Regular cardiac myocyte (primary cell): ENCODE measurements around the gene MXRA8. TPM values are rescaled to one million over a fixed set of nuclear protein-coding genes. Genes with fewer than 3 reads are reported as not detected.

ENCODE experiments used
- total RNA-seq: library from RNA; depleted of rRNA; stranded (reverse); fragments of >200 nt; gene quantifications from 2 replicates; pipeline ENCODE4 v1.2.3, GENCODE V29; 2014

Gene MXRA8, protein sequence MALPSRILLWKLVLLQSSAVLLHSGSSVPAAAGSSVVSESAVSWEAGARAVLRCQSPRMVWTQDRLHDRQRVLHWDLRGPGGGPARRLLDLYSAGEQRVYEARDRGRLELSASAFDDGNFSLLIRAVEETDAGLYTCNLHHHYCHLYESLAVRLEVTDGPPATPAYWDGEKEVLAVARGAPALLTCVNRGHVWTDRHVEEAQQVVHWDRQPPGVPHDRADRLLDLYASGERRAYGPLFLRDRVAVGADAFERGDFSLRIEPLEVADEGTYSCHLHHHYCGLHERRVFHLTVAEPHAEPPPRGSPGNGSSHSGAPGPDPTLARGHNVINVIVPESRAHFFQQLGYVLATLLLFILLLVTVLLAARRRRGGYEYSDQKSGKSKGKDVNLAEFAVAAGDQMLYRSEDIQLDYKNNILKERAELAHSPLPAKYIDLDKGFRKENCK
- total RNA-seq: 121 and 141 TPM in 2 replicates

DNA sequence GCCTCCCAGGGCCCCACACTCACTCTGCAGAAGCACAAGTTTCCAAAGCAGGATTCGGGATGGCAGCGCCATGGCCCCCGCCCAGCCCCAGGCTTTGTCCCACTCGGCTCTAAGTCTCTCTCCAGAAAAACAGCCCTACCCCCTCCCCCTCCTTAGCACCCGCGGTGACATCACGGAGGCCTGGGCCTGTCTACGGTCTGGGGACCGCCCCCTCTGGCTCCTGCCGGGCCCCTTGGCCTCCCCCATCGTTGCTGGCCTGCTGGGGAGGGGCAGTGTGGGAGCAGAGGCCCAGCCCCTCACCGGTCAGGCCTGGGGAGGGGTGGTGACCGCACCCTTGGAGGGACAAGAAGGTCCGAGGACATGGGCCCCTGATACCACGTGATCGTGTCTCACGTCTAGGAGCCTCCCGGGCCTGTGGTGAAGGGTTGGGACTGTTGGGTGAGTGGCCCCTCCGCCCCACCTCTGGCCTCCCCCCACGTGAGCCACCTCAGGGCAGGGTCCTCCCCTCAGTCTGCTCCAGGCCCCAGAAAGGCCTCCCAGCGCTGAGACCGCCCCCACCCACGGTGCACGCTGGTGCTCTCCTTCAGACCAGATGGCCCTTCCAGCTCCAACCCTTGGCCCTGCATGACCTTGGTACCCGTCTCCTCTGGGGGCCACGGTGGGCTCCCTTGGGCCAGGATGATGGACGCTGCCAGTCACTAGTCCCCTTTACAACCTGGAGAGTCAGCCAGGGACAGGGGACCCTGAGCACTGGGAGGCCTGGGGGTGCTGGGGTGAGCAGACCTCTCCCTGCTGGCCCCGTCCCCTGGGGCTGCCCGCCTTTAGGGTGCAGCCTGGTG lies at the start of gene MXRA8:
MXRA8 (minus strand) TSS at position 123 of the 839 bp plus-strand sequence; CDS start at position 72, 51 bp downstream.

DNA sequence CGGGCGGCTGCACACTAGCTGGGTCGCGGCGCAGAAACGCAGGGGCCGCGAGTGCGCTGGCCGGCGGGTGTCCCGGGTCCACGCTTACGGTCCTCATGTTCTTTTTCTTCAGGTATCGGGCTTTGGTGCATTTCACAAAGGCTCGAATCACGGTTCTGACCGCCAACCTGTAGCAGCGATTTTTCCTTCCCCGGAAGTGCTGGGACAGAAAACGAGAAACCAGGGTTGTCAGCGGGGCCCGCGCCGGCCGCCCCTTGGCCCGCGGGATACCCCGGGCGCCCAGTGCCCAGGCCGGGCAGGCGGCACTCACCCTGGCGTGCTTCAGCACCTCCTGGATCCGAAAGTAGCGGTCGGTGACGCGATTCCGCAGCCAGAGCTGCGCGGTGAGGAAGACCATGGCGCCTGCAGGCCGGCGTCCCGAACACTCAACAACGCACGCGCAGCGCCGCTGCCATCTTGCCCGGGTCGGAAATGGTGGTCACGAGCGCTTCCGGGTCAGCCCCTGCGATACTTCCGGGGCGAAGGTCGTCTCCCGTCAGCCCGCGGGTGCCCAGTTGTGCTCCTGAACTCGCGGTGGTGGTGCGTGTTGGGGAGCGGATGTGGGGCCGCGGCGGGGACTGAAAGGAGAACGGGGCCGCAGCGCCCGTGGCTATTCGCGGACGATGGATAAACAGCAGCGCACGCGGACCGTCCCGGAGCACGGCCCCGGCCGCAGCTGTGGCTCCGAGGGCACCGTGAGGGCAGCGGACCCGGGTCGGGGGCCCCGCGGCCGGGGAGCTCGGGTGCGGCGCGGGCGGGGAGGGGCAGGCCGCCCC lies 48.7 kb upstream of the MXRA8 start, which contains the start of gene MRPL20:
MRPL20 (minus strand) TSS at position 473 of the 815 bp plus-strand sequence; CDS start at position 397, 76 bp downstream.

DNA sequence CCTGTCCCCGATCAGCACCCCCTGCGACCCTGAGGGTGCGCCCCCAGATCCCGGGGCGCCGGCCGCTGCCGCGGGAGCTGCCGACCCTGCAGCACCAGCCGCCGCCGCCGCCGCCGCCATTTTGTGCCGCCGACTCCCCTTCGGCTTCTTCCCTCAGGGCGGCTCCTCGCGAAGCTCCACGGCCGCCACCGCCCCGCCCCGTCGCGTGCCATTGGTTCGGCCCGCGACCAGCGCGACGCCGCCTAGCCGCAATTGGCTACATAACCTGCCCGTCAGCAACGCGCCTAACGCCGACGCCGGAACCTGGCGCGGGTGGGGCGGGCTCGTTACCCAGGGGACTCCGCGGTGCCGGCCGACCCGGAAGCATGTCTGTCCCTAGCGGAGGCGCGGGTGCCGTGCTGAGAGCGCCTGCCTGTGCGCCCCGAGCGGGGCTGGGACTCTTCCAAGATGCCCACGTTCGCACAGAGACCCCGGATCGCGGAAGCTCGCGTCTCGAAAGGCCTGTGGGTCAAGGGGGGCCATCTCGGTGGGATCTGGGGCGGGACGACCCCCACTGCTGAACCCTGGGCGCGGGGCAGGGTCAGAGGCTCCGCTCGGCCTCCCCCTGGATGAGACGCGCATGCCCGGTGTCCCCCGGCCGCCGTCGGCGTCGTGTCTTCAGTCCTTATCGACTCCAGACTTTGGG lies 41.0 kb upstream of the MXRA8 start, which contains the start of gene CCNL2:
CCNL2 (minus strand) TSS at position 149 of the 685 bp plus-strand sequence; CDS start at position 120, 29 bp downstream.

DNA sequence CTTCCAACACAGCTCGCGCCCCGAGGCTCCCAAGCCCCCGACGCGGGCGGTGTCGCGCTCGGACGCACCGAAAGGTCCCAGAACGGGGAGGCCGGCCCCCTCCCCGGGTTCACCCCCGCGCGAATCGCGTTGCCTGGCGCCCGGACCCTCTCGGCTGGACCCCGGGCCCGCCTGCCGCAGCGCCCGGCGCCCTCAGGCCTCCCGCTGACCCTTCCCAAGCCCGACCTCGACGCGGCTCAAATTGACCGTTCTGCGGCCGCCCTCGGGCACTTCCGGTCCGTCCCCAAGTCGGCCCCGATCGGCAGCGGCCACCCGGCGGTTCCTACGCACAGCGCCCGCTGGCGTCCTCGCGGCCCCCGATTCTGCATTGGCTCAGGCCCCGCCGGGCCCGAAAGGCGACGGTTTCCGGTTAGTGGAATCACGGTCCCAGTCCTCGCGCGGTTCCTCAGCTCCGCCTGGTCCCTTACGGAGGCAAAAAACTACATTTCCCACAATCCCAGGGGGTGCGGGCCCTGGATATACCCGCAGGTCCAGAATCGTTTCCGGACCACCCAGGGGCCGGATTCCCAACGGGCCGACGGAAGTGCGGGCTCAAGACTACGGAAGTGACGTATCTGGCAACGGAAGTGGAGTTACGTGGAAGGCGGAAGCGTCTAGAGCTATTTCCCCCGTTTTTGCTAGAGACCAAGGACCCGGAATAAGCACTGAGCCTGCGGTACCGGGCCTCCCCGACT lies 16.7 kb upstream of the MXRA8 start, which contains the start of gene AURKAIP1:
AURKAIP1 (minus strand) TSS at position 279 of the 734 bp plus-strand sequence. CDS start 451 bp downstream, outside the sequence.

DNA sequence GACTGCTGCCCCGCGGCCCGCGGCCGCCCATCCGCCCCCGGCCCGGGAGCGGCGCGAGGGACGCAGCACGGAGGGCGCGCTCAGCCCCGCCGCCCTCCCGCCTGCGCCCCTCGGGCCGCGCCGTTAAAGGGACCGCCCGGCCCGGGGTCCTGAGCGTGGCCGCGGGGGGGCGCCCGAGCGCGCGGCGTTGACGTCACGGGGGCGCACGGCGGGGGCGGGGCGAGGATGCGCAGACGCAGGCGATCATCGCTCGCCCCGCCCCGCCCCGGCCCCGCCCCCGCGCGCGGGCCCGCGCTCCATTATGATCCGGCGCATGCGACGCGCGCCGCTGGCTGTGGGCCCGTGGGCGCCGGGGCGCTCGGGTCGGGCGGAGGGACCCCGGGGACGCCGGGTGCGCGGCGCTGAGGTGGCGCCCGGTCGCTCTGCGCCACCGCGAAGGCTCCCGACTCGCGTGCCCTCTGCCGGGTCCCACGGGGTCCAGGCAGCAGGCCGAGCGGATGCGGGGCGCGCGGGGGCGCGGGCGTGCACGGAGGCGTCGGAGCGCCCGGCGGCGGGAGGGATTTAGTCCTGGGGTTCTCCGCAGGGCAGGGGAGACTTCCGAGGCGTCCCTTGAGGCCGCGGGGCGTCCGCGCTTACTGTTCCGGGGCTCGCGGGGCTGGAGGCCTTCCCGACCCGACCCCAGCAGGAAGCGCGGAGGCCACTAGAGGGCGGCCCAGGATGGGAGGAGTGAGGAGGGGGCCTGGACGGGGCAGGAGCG lies 8.9 kb downstream of the MXRA8 start, which contains the start of gene DVL1:
DVL1 (minus strand) TSS at position 163 of the 757 bp plus-strand sequence. CDS start 353 bp downstream, outside the sequence.

DNA sequence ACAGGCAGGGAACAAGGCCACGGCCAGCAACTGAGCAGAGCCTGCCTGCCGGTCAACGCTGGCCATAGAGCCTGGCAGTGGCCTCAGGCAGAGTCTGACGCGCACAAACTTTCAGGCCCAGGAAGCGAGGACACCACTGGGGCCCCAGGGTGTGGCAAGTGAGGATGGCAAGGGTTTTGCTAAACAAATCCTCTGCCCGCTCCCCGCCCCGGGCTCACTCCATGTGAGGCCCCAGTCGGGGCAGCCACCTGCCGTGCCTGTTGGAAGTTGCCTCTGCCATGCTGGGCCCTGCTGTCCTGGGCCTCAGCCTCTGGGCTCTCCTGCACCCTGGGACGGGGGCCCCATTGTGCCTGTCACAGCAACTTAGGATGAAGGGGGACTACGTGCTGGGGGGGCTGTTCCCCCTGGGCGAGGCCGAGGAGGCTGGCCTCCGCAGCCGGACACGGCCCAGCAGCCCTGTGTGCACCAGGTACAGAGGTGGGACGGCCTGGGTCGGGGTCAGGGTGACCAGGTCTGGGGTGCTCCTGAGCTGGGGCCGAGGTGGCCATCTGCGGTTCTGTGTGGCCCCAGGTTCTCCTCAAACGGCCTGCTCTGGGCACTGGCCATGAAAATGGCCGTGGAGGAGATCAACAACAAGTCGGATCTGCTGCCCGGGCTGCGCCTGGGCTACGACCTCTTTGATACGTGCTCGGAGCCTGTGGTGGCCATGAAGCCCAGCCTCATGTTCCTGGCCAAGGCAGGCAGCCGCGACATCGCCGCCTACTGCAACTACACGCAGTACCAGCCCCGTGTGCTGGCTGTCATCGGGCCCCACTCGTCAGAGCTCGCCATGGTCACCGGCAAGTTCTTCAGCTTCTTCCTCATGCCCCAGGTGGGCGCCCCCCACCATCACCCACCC lies 27.0 kb downstream of the MXRA8 start, which contains the start of gene TAS1R3:
TAS1R3 (plus strand) TSS at position 213 of the 898 bp plus-strand sequence; CDS start at position 279, 66 bp downstream.

DNA sequence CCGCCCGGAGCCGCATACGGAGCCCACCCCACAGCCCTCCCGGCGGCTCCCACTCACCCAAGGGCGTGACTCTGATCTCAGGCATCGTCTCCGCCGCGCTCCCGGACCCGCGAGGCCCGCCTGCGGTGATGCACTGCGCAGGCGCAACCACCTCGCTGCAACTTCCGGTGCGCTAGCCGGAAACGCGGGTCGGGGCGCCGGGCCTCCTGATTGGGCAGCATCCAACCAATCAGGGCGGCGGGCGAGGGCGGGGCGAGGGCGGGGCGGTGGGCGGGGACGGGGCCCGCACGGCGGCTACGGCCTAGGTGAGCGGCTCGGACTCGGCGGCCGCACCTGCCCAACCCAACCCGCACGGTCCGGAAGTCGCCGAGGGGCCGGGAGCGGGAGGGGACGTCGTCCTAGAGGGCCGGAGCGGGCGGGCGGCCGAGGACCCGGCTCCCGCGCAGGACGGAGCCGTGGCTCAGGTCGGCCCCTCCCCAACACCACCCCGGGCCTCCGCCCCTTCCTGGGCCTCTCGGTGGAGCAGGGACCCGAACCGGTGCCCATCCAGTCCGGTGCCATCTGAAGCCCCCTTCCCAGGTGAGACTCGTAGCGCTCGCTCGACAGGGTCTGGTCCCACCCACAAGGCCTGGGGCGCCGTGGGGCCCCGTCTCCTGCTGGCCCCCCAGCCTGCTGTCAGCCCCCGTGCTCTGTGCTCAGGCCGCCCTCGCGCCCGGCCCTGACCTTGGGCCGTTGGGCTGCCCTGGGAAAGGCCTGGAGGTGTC lies 33.6 kb downstream of the MXRA8 start, which contains the start of the genes CPTP and INTS11:
CPTP (plus strand) TSS at position 279 of the 764 bp plus-strand sequence. CDS start 2,109 bp downstream, outside the sequence.
INTS11 (minus strand) TSS at position 137 of the 764 bp plus-strand sequence; CDS start at position 85, 52 bp downstream.

DNA sequence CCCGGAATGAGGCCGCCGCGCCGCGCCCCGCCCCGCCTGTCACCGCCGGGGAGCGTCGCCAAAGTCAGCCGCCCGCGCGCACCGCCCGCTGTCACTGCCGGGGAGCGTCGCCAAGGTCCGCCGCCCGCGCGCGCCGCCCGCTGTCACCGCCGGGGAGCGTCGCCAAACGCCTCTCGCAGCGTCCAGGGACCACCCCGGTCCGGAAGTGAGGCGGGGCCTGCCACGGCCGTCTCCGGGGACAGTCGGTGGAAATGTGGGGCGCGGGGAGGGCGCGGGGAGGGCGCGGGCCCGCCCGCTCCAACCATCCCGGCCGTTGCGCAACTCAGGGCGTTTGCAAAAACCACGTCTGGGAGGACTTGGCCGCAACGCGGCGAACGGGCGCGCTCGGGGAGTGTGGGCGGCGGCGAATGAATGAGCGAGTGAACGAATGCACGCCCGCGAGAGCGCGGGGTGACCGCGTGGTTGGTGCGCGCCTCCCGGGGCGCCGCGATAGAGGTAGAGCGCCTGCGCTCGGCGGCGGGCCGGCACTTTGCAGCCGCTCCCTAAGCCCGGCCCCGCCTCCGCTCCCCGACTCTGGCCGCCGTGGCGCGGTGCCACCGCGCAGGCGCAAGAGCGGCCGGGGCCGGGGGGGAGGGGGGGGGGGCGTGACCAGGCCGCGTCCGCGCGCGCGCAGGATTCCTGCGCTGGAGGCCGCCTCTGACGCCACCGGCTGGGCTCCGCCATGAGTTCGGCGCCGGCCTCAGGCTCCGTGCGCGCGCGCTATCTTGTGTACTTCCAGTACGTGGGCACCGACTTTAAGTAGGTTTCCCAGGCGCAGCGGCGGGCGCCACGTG lies 50.2 kb downstream of the MXRA8 start, which contains the start of the genes ACAP3 and PUSL1:
ACAP3 (minus strand) TSS at position 8 of the 833 bp plus-strand sequence. CDS start 115 bp downstream, outside the sequence.
PUSL1 (plus strand) TSS at position 675 of the 833 bp plus-strand sequence; CDS start at position 722, 47 bp downstream.

Other genes starting within 250 kb of the MXRA8 start
- gene C1orf159, start 242.5 kb downstream of the MXRA8 start, total RNA-seq: 4.4 and 5.4 TPM in 2 replicates
- gene TTLL10, start 184.7 kb downstream of the MXRA8 start, total RNA-seq: not detected in 2 replicates
- 0.28 TPM in 1 of 2 replicates, not detected in the other for gene TNFRSF18, start 152.0 kb downstream of the MXRA8 start, total RNA-seq
- gene TNFRSF4, start 144.4 kb downstream of the MXRA8 start, total RNA-seq: not detected in 2 replicates
- gene SDF4, start 126.6 kb downstream of the MXRA8 start, total RNA-seq: 90.1 and 109 TPM in 2 replicates
- 28.2 and 31.2 TPM in 2 replicates for gene B3GALT6, start 126.3 kb downstream of the MXRA8 start, total RNA-seq
- gene C1QTNF12, start 111.8 kb downstream of the MXRA8 start, total RNA-seq: 0.38 and 0.85 TPM in 2 replicates
- 31.3 and 43.5 TPM in 2 replicates for gene UBE2J2, start 84.7 kb downstream of the MXRA8 start, total RNA-seq
- 0.58 and 1.4 TPM in 2 replicates for gene SCNN1D, start 78.1 kb downstream of the MXRA8 start, total RNA-seq
- 33.0 and 34.3 TPM in 2 replicates for gene ACAP3, start 50.6 kb downstream of the MXRA8 start, total RNA-seq
- 8.7 and 22.8 TPM in 2 replicates for gene PUSL1, start 50.0 kb downstream of the MXRA8 start, total RNA-seq
- gene INTS11, start 33.9 kb downstream of the MXRA8 start, total RNA-seq: 34.1 and 42.0 TPM in 2 replicates
- gene CPTP, start 33.8 kb downstream of the MXRA8 start, total RNA-seq: 9.0 and 11.5 TPM in 2 replicates
- under 0.01 TPM in 2 replicates for gene TAS1R3, start 27.3 kb downstream of the MXRA8 start, total RNA-seq
- 86.0 and 119 TPM in 2 replicates for gene DVL1, start 9.1 kb downstream of the MXRA8 start, total RNA-seq
- gene AURKAIP1, start 16.7 kb upstream of the MXRA8 start, total RNA-seq: 82.6 and 152 TPM in 2 replicates
- 63.8 and 140 TPM in 2 replicates for gene CCNL2, start 40.8 kb upstream of the MXRA8 start, total RNA-seq
- 58.9 and 129 TPM in 2 replicates for gene MRPL20, start 48.7 kb upstream of the MXRA8 start, total RNA-seq
- under 0.01 TPM in 2 replicates for gene ANKRD65, start 62.7 kb upstream of the MXRA8 start, total RNA-seq
- gene VWA1, start 77.1 kb upstream of the MXRA8 start, total RNA-seq: 2.9 and 9.0 TPM in 2 replicates
- not detected in 2 replicates for gene ATAD3C, start 91.1 kb upstream of the MXRA8 start, total RNA-seq
- gene ATAD3B, start 113.2 kb upstream of the MXRA8 start, total RNA-seq: 15.8 and 46.6 TPM in 2 replicates
- 18.9 and 64.2 TPM in 2 replicates for gene ATAD3A, start 153.6 kb upstream of the MXRA8 start, total RNA-seq
- 1.5 and 3.7 TPM in 2 replicates for gene TMEM240, start 182.1 kb upstream of the MXRA8 start, total RNA-seq
- gene SSU72, start 216.3 kb upstream of the MXRA8 start, total RNA-seq: 71.9 and 130 TPM in 2 replicates
- 1.3 and 1.7 TPM in 2 replicates for gene FNDC10, start 241.6 kb upstream of the MXRA8 start, total RNA-seq